IMR-90 (cell line): Measurements from ENCODE around the gene ABHD6. TPM values are rescaled to one million over a fixed set of nuclear protein-coding genes. Genes with fewer than 3 reads are reported as not detected.
"Not testable (repeated sequence)": the region's sequence is repeated elsewhere in the genome, so short reads cannot be mapped to it uniquely, and the experiment has no call there.

ENCODE experiments used
- ATAC-seq: fragments of 200-7000 bp; cut with Tn5 transposase; 2 replicates; pipeline ENCODE4 v1.9.1; 2020; ENCODE audit warnings: low read depth, mild to moderate bottlenecking, moderate library complexity
- BruUV-seq: library from RNA; stranded (reverse); fragments of 400-500 nt; replicated peaks from 2 replicates; lab custom pipeline; 2021; lab: Mats Ljungman, UMichigan
- CTCF ChIA-PET: fragments of 300-600 bp; formaldehyde crosslinking; extraction: SDS; loops from one replicate; lab custom pipeline; 2021; ENCODE audit warnings: antibody characterized with exemption; lab: Yijun Ruan, JAX
- POLR2A ChIA-PET: fragments of 300-600 bp; sonication (Branson Sonifier 250); formaldehyde crosslinking; loops from one replicate; lab custom pipeline; 2022; ENCODE audit warnings: antibody characterized with exemption; ENCODE audit not compliant: unreplicated experiment; lab: Charles Lee
- DNase-seq: peaks from one replicate; pipeline ENCODE4 v3.0.0; 2013
- H2AFZ ChIP-seq: replicated peaks from 2 replicates; pipeline ENCODE3; 2013; ENCODE audit warnings: low read length, mild to moderate bottlenecking; ENCODE audit not compliant: poor library complexity
- H2AK5ac ChIP-seq: 2 replicates; pipeline ENCODE4 v1.6.1; 2013; ENCODE audit warnings: low read depth, low read length, inconsistent platforms
- H2AK9ac ChIP-seq: replicated peaks from 2 replicates; pipeline ENCODE3; 2013; ENCODE audit warnings: mild to moderate bottlenecking, low read depth, low read length, moderate library complexity; ENCODE audit not compliant: poor library complexity
- H2BK120ac ChIP-seq: 2 replicates; pipeline ENCODE4 v1.6.1; 2013; ENCODE audit warnings: low read depth, low read length, inconsistent platforms
- H2BK15ac ChIP-seq: 3 replicates; pipeline ENCODE4 v1.6.1; 2013; ENCODE audit warnings: low read depth, low read length, inconsistent platforms
- H2BK20ac ChIP-seq: 2 replicates; pipeline ENCODE4 v1.6.1; 2013; ENCODE audit warnings: low read depth, mild to moderate bottlenecking, inconsistent platforms, low read length, moderate library complexity
- H2BK5ac ChIP-seq: 2 replicates; pipeline ENCODE4 v1.6.1; 2013; ENCODE audit warnings: mild to moderate bottlenecking, low read depth, low read length, inconsistent platforms; ENCODE audit not compliant: poor library complexity, severe bottlenecking
- H3K14ac ChIP-seq: replicated peaks from 2 replicates; pipeline ENCODE4 v1.6.1; 2013; ENCODE audit warnings: low read depth, low read length, inconsistent platforms
- H3K18ac ChIP-seq: 2 replicates; pipeline ENCODE4 v1.6.1; 2013; ENCODE audit warnings: low read depth, low read length, control low read depth
- H3K23ac ChIP-seq: 2 replicates; pipeline ENCODE4 v1.6.1; 2013; ENCODE audit warnings: low read depth, low read length, inconsistent platforms
- H3K27ac ChIP-seq: 2 replicates; pipeline ENCODE4 v1.5.1; 2013; ENCODE audit warnings: mild to moderate bottlenecking, control low read depth, low read length; ENCODE audit not compliant: insufficient read depth
- H3K27me3 ChIP-seq: 2 replicates; pipeline ENCODE4 v1.6.1; 2013; ENCODE audit warnings: low read length; ENCODE audit not compliant: control insufficient read depth, insufficient read depth
- H3K36me3 ChIP-seq: 2 replicates; pipeline ENCODE4 v1.6.1; 2013; ENCODE audit warnings: low read length, mixed read lengths; ENCODE audit not compliant: control insufficient read depth, insufficient read depth
- H3K4ac ChIP-seq: 2 replicates; pipeline ENCODE4 v1.6.1; 2013; ENCODE audit warnings: low read depth, low read length, inconsistent platforms
- H3K4me1 ChIP-seq: 2 replicates; pipeline ENCODE4 v1.6.1; 2013; ENCODE audit warnings: low read length, mixed read lengths; ENCODE audit not compliant: control insufficient read depth, insufficient read depth
- H3K4me2 ChIP-seq: 2 replicates; pipeline ENCODE4 v1.6.1; 2013; ENCODE audit warnings: low read depth, mild to moderate bottlenecking, control low read depth, low read length, moderate library complexity
- H3K4me3 ChIP-seq: 2 replicates; pipeline ENCODE4 v1.5.1; 2013; ENCODE audit warnings: low read depth, mild to moderate bottlenecking, control low read depth, low read length, moderate library complexity; ENCODE audit not compliant: insufficient read depth
- H3K56ac ChIP-seq: 2 replicates; pipeline ENCODE4 v1.6.1; 2013; ENCODE audit warnings: low read length, inconsistent platforms; ENCODE audit not compliant: insufficient read depth; ENCODE audit errors: extremely low read depth
- H3K79me1 ChIP-seq, 2 experiments: 2 replicates each; pipeline ENCODE4 v1.6.1; 2013; ENCODE audit warnings: low read length in 2 of 2, inconsistent platforms in 1 of 2, low read depth in 1 of 2
- H3K9ac ChIP-seq: 2 replicates; pipeline ENCODE4 v1.6.1; 2013; ENCODE audit warnings: low read depth, low read length, control low read depth
- H3K9me1 ChIP-seq: 2 replicates; pipeline ENCODE4 v1.6.1; 2013; ENCODE audit warnings: low read length, inconsistent platforms; ENCODE audit not compliant: insufficient read depth
- H3K9me3 ChIP-seq: 2 replicates; pipeline ENCODE4 v1.6.1; 2013; ENCODE audit warnings: low read length; ENCODE audit not compliant: control insufficient read depth, insufficient read depth
- H4K20me1 ChIP-seq: 2 replicates; pipeline ENCODE4 v1.6.1; 2013; ENCODE audit warnings: low read length, inconsistent platforms; ENCODE audit not compliant: insufficient read depth
- H4K5ac ChIP-seq: 2 replicates; pipeline ENCODE4 v1.6.1; 2013; ENCODE audit warnings: mild to moderate bottlenecking, low read depth, low read length, control low read depth
- H4K8ac ChIP-seq, 2 experiments: 2 replicates each; pipeline ENCODE4 v1.6.1; 2013; ENCODE audit warnings: low read depth in 2 of 2, low read length in 2 of 2, control low read depth in 1 of 2, inconsistent platforms in 1 of 2
- H4K91ac ChIP-seq: 2 replicates; pipeline ENCODE4 v1.6.1; 2013; ENCODE audit warnings: low read depth, low read length, inconsistent platforms; ENCODE audit not compliant: insufficient read depth
- WGBS, 2 experiments: methylation state at CpG; one replicate each; pipeline versions ENCODE4 v1.1.5 to v1.1.7; 2013; ENCODE audit warnings: missing lambda C conversion rate in 2 of 2; ENCODE audit not compliant: insufficient read length in 1 of 2; ENCODE audit errors: extremely low coverage in 2 of 2; 5-methylcytosine and 5-hydroxymethylcytosine counted together
- dilution Hi-C: fragments of 300-500 bp; cut with HindIII; formaldehyde crosslinking; loops from one replicate; pipeline ENCODE4 v1.14.3; 2018; ENCODE audit warnings: low sequenced_read_pairs; ENCODE audit not compliant: unreplicated experiment
- in situ Hi-C: fragments of 300-500 bp; cut with MboI; formaldehyde crosslinking; loops from 3 replicates; pipeline ENCODE4 v1.14.3; 2019; ENCODE audit warnings: low sequenced_read_pairs, inconsistent platforms, mixed read lengths
- intact Hi-C: fragments of 100-400 bp; cut with micrococcal nuclease; formaldehyde crosslinking; loops from 2 replicates; pipeline ENCODE4 v1.10.0; 2022
- polyA plus RNA-seq, 3 experiments: library from polyadenylated mRNA; depleted of rRNA; stranded (reverse); fragments of >200 nt; gene quantifications; 2 replicates each; pipeline ENCODE4 v1.2.3, GENCODE V29; 2012; ENCODE audit warnings: low replicate concordance in 1 of 3
- total RNA-seq: library from RNA; depleted of rRNA; stranded (reverse); fragments of >200 nt; gene quantifications from 2 replicates; pipeline ENCODE4 v1.2.3, GENCODE V29; 2012

ABHD6 gene
- total and polyA plus RNA-seq, 2 of the 4 experiments (the other 2 are of a cell fraction): 5.0 to 5.6 TPM

- dilution Hi-C loops, POLR2A ChIA-PET, H2BK5ac ChIP-seq, H3K56ac ChIP-seq, H2AFZ ChIP-seq, H2AK9ac ChIP-seq, CTCF ChIA-PET, H4K20me1 ChIP-seq, H2BK20ac ChIP-seq, H3K18ac ChIP-seq, H3K4ac ChIP-seq, H2BK120ac ChIP-seq, H3K9ac ChIP-seq, H3K4me1 ChIP-seq, DNase-seq, intact Hi-C loops, H3K36me3 ChIP-seq, in situ Hi-C loops, H3K9me3 ChIP-seq, H3K27ac ChIP-seq, H3K14ac ChIP-seq, H2AK5ac ChIP-seq, H4K91ac ChIP-seq, H3K9me1 ChIP-seq, ATAC-seq, H3K4me2 ChIP-seq, H4K8ac ChIP-seq, BruUV-seq, H3K79me1 ChIP-seq, H2BK15ac ChIP-seq, H4K5ac ChIP-seq, H3K4me3 ChIP-seq, H3K23ac ChIP-seq: not testable (repeated sequence)
- peaks cover 15% of the 10 kb centered on the region for H3K27me3 ChIP-seq
- WGBS, 2 experiments: 20% methylated on average over 1 of the region's 3 CpGs; no CpG with 5 or more reads in 1 of the 2 experiments
Measured at GRCh38 chr3:58201451-58201850, 36.1 kb upstream of the ABHD6 start.
